ENCODE results near the gene SRGAP1. TPM values are rescaled to one million over a fixed set of nuclear protein-coding genes. Genes with fewer than 3 reads are reported as not detected.

The SRGAP1 gene
- total and polyA plus RNA-seq, 2 of the 8 experiments (the other 6 are each of a cell fraction or from before 2014, with no cell fraction given), result 3.2 to 7.3 TPM

GRCh38 chr12:63961543-63961942 is 117.0 kb downstream of the SRGAP1 start (continued):
- TF ChIP-seq FOSL1 (IDR thresholded peaks at IDR 0.05; ENCODE audit: insufficient read depth, low read depth, low read length) (no peak), SAP30 (IDR thresholded peaks at IDR 0.05; ENCODE audit: insufficient read depth, insufficient replicate concordance, low read length) (no peak), TAF7 (optimal IDR thresholded peaks at IDR 0.05; ENCODE audit: borderline replicate concordance, low read depth, low read length) (no peak), SP1 (IDR thresholded peaks at IDR 0.05; ENCODE audit: low read depth, low read length) (no peak), CTBP2 (IDR thresholded peaks at IDR 0.05; ENCODE audit: borderline replicate concordance, insufficient read depth, insufficient read length, low read length) (no peak), ASH2L (IDR thresholded peaks at IDR 0.05; ENCODE audit: low read length) (no peak), SRF (IDR thresholded peaks at IDR 0.05; ENCODE audit: low read depth, low read length) (no peak)
